NB4 (cell line): ENCODE data around the gene LALBA.
"Not testable (repeated sequence)": the region's sequence is repeated elsewhere in the genome, so short reads cannot be mapped to it uniquely, and the experiment has no call there.

ENCODE experiments used
- DNase-seq: peaks from one replicate; pipeline ENCODE4 v3.0.0; 2010; ENCODE audit warnings: low read depth
- H3K4me3 ChIP-seq: one replicate; pipeline ENCODE4 v1.5.1; 2011; ENCODE audit warnings: mild to moderate bottlenecking, low read depth, low read length, moderate library complexity
- CTCF ChIP-seq: IDR thresholded peaks from one replicate; pipeline ENCODE4 v1.5.1; 2012; ENCODE audit warnings: low read depth, low read length
- MAX ChIP-seq: IDR thresholded peaks from 2 replicates; pipeline ENCODE4 v1.6.1; 2011; ENCODE audit warnings: low read depth, low read length
- MYC ChIP-seq: IDR thresholded peaks from 2 replicates; pipeline ENCODE4 v1.6.1; 2011; ENCODE audit warnings: low read depth, low read length
- POLR2A ChIP-seq: IDR thresholded peaks from 2 replicates; pipeline ENCODE4 v1.6.1; 2011; ENCODE audit warnings: mild to moderate bottlenecking; ENCODE audit not compliant: insufficient read length; ENCODE audit errors: extremely low read depth

The LALBA gene

GRCh38 chr12:48542300-48542928, 27.4 kb downstream of the LALBA start:
- no peak overlapping the region for H3K4me3 ChIP-seq
- TF ChIP-seq POLR2A: no peak
- TF ChIP-seq CTCF: peak; percentile 84
- no peak for TF ChIP-seq MYC
- TF ChIP-seq MAX: no peak
- DNase-seq: peak; percentile 63

GRCh38 chr12:48536602-48537001, 33.2 kb downstream of the LALBA start:
- no peak overlapping the region for H3K4me3 ChIP-seq
- DNase-seq: no peak
- TF ChIP-seq POLR2A: no peak
- no peak for TF ChIP-seq MYC
- TF ChIP-seq CTCF: no peak
- TF ChIP-seq MAX: no peak

- no peak for DNase-seq
- H3K4me3 ChIP-seq: no peak overlapping the region
- no peak for TF ChIP-seq CTCF
- no peak for TF ChIP-seq POLR2A
- TF ChIP-seq MAX: no peak
- no peak for TF ChIP-seq MYC
Observed at GRCh38 chr12:48532601-48533000, 37.2 kb downstream of the LALBA start.

- no peak for DNase-seq
- no peak overlapping the region for H3K4me3 ChIP-seq
- TF ChIP-seq MYC (no peak), POLR2A (no peak), CTCF (no peak)
Observed at GRCh38 chr12:48527891-48528670, 41.8 kb downstream of the LALBA start.

- no peak for TF ChIP-seq MAX
- TF ChIP-seq CTCF: no peak
- TF ChIP-seq POLR2A: no peak
- no peak for TF ChIP-seq MYC
Observed at GRCh38 chr12:48525332-48525731, 44.5 kb downstream of the LALBA start, which contains the start of gene OR8S1. Gene OR8S1 (plus strand): TSS chr12:48525632. CDS start chr12:48525632, 0 bp downstream.

GRCh38 chr12:48520381-48520780, 49.5 kb downstream of the LALBA start:
- H3K4me3 ChIP-seq, DNase-seq: not testable (repeated sequence)

More at GRCh38 chr12:48525332-48525731, 44.5 kb downstream of the LALBA start, which contains the start of gene OR8S1:
- no peak for DNase-seq
- H3K4me3 ChIP-seq: no peak within 1 kb of the TSS
